ENCODE results near the gene LAMA4. TPM values are rescaled to one million over a fixed set of nuclear protein-coding genes. Genes with fewer than 3 reads are reported as not detected.

LAMA4 gene
- total RNA-seq, 4 donors from 2014 or later, result 212 to 265 (median 238) TPM

DNA sequence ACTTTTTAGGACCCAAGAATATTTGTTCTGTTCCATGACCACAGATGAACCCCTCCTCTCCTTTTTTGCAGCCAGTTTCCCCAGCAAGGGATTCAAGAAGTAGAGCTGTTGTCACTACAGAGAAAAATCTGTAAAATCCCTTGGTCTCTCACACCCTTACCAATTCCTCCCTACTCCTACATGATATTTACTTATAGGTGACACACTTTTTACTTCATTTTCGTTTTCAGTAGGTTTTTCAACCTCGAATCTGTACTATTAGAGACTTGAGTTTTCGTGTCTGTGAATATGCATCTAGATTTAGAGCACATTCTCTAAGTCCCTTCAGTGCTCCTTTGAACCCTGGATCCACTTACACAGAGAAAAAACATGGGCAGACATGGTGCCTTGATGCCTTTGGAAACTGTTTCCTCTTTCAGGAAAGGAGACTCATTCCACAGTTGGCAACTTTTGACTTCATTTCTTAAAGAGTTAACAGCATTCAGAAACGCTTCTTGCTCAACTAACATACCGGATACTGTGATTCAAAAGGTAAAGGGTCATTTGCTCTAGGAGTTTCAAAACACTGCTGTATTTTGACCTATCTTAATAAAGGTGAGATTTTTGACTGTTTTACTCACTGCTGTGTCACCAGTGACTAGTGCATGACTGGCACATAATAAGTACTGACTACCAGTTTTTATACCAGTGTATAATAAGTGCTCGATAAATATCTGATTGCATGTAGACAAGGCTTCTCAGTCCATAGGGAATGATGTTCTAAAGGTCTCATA lies 50.6 kb downstream of the LAMA4 start:
- TF ChIP-seq, protein P1, sequence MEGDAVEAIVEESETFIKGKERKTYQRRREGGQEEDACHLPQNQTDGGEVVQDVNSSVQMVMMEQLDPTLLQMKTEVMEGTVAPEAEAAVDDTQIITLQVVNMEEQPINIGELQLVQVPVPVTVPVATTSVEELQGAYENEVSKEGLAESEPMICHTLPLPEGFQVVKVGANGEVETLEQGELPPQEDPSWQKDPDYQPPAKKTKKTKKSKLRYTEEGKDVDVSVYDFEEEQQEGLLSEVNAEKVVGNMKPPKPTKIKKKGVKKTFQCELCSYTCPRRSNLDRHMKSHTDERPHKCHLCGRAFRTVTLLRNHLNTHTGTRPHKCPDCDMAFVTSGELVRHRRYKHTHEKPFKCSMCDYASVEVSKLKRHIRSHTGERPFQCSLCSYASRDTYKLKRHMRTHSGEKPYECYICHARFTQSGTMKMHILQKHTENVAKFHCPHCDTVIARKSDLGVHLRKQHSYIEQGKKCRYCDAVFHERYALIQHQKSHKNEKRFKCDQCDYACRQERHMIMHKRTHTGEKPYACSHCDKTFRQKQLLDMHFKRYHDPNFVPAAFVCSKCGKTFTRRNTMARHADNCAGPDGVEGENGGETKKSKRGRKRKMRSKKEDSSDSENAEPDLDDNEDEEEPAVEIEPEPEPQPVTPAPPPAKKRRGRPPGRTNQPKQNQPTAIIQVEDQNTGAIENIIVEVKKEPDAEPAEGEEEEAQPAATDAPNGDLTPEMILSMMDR (IDR thresholded peaks at IDR 0.05; ENCODE audit: low read depth), result no peak

DNA sequence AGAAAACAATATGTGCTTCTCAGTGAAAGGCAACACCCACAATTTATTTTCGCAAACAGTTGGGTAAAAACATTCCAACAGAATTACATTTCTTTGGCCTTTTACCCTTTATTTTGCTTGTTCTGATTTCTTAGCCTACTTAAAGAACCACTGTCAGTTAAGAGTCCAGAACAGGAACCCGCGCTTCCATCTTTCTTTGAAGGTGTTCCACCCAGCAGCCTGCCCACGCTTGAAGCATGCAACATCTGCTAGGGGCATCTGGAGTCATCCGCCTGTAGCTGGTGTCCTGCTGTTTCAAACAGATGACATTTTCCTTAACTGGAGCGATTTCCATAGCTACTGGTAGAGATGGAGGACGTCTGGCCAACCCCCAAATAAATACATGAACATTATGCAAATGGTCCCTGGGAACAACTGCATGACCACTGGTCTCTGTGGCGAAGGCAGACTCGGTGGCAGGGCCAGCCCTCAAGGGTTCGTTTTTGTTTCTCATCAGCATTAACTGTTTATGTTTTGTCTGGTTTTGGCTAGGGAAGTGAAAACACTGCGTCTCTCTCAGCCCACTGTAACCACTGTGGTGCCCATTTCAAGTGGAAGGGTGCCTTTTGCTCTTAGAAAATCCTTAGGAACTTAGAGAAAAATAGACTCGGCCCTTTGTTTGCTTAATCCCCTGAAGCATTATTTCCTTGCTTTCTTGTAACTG lies 51.6 kb downstream of the LAMA4 start:
- TF ChIP-seq, protein P1 (IDR thresholded peaks at IDR 0.05; ENCODE audit: low read depth), result no peak

- TF ChIP-seq, protein P1 (IDR thresholded peaks at IDR 0.05; ENCODE audit: low read depth), result no peak
Observed at GRCh38 chr6:112199001-112199403, 55.4 kb downstream of the LAMA4 start.

DNA sequence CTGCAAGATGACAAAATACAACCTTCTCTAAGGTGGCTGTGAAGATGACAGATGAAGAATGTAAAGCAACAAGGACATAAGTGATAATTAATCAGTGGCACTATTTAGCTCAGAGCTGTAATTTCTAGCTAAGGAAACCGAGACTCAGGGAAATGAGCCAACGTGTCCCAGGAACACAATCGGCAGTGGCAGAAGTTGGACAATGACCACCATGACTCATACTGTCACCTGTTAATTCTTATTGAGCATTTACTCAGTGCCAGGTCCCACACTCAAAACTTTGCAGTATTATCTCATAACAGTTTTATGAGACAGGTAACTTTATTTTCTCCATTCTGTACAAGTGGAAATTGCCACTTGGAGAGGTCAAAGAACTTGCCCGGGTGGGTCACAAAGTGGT lies 55.8 kb downstream of the LAMA4 start:
- TF ChIP-seq, protein P1 (IDR thresholded peaks at IDR 0.05; ENCODE audit: low read depth), result no peak

DNA sequence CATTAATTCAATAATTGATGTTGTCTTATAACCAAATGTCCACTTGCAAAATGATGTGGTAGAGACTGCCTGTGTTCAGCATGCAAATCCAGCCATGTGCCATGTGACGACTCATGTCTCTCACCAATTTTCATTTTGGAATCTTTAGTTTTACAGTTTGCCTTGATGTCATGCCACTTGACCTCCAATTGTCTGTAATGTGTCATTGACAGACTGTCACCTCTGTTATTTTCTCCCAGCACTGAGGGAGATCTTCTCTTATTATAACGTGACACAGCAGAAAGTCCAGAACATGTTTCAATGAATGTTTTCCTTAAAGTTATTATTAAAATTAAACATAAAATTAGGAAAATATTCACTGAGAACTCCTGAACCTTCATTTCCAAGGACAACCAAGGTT lies 56.7 kb downstream of the LAMA4 start:
- TF ChIP-seq, protein P1 (IDR thresholded peaks at IDR 0.05; ENCODE audit: low read depth), result no peak

GRCh38 chr6:112196306-112196705 lies 58.1 kb downstream of the LAMA4 start:
- TF ChIP-seq, protein P1 (IDR thresholded peaks at IDR 0.05; ENCODE audit: low read depth), result no peak

GRCh38 chr6:112195166-112195565 lies 59.2 kb downstream of the LAMA4 start:
- TF ChIP-seq, protein P1 (IDR thresholded peaks at IDR 0.05; ENCODE audit: low read depth), result no peak
